ENCODE results near the gene SPECC1.

- no peak for TF ChIP-seq SIN3A (IDR thresholded peaks at IDR 0.05; ENCODE audit: low read depth)
- TF ChIP-seq CTCF (IDR thresholded peaks at IDR 0.05 in 2 of 3, conservative IDR thresholded peaks at IDR 0.05 in 1 of 3; ENCODE audit: borderline replicate concordance in 1 of 3, insufficient read depth in 1 of 3, low read depth in 2 of 3, low read length in 2 of 3) = no peak
- TF ChIP-seq YY1 (IDR thresholded peaks at IDR 0.05; ENCODE audit: extremely low read depth, insufficient replicate concordance, low read depth, low read length) = no peak
- no peak for TF ChIP-seq RAD21 (IDR thresholded peaks at IDR 0.05; ENCODE audit: low read depth)
- TF ChIP-seq POLR2A (IDR thresholded peaks at IDR 0.05; ENCODE audit: borderline replicate concordance, extremely low read depth, insufficient read depth, insufficient read length) = no peak
- no peak for TF ChIP-seq MAX (IDR thresholded peaks at IDR 0.05)
- TF ChIP-seq ZBTB33 (IDR thresholded peaks at IDR 0.05; ENCODE audit: extremely low read depth, insufficient replicate concordance, low read length) = no peak
- TF ChIP-seq ZFX (IDR thresholded peaks at IDR 0.05) = no peak
- TF ChIP-seq POLR2AphosphoS5 (IDR thresholded peaks at IDR 0.05; ENCODE audit: low read depth, low read length) = no peak
These were observed 301.3 kb downstream of the SPECC1 start for GRCh38 chr17:20310481-20310880.

All from HCT116 (cell line).